ENCODE measurements around the gene RPIA. TPM values are rescaled to one million over a fixed set of nuclear protein-coding genes. Genes with fewer than 3 reads are reported as not detected.
A peak's percentile ranks its signal among the peaks of the same experiment; 100 is the strongest.

RPIA gene
- polyA plus RNA-seq, 1 experiment, result 6.4 TPM

DNA sequence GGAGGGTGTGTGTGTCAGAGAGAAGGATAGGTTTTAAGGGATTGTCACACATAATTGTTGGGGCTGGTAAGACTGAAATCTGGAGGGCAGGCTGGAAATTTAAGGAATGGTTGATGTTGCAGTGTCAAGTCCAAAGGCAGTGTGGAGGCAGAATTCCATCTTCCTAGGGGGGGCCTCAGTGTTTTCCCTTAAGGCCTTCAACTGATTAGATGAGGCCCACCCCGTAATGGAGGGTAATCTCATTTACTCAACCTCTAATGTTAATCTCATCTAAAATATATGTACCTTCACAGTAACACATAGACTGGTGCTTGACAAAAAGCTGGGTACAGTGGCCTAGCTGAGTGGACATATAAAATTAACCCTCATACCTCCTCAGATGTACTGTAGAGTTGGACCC lies 30.9 kb upstream of the RPIA start:
- TF ChIP-seq, protein P1, sequence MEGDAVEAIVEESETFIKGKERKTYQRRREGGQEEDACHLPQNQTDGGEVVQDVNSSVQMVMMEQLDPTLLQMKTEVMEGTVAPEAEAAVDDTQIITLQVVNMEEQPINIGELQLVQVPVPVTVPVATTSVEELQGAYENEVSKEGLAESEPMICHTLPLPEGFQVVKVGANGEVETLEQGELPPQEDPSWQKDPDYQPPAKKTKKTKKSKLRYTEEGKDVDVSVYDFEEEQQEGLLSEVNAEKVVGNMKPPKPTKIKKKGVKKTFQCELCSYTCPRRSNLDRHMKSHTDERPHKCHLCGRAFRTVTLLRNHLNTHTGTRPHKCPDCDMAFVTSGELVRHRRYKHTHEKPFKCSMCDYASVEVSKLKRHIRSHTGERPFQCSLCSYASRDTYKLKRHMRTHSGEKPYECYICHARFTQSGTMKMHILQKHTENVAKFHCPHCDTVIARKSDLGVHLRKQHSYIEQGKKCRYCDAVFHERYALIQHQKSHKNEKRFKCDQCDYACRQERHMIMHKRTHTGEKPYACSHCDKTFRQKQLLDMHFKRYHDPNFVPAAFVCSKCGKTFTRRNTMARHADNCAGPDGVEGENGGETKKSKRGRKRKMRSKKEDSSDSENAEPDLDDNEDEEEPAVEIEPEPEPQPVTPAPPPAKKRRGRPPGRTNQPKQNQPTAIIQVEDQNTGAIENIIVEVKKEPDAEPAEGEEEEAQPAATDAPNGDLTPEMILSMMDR (IDR thresholded peaks at IDR 0.05; ENCODE audit: insufficient read depth, low read depth, low read length), result no peak
- no peak for DNase-seq (ENCODE audit: low read depth)
- H3K36me3 ChIP-seq (ENCODE audit: control insufficient read depth, insufficient read depth, low read length), result no peaks in the 10 kb centered on the region
- no peaks in the 10 kb centered on the region for H3K27me3 ChIP-seq (ENCODE audit: control insufficient read depth, insufficient read depth, low read length)
- no peak overlapping the region for H3K4me3 ChIP-seq (ENCODE audit: low read depth, low read length)
- CTCF ChIA-PET, result interaction anchor here (1.7 to 8.6 kb wide), 3 partner anchors 9 to 70 kb away, joined by 11 to 66 read pairs (median 26); no protein-coding TSS in a partner anchor
- POLR2A ChIA-PET, result no interaction called here

DNA sequence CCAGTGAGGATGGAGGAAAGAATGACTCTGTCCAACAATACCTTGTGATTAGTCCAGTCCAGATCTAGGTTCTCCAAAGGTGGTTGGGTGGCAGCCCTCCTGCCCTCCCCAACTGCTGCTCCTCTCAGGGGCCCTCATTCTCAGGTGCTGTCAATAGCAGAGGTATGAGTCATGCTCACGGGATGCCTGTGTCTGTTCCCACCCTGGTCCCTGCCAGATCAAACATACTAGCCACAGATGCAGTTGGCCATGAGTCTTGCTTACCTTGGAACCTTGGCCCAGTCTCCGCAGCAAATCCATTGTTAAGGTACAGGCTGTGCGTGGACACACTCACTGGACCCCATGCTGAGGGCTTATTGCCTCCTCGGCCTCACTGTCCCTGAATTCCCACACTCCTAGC lies 24.9 kb upstream of the RPIA start:
- no peaks in the 10 kb centered on the region for H3K36me3 ChIP-seq (ENCODE audit: control insufficient read depth, insufficient read depth, low read length)
- no peak for DNase-seq (ENCODE audit: low read depth)
- no peak overlapping the region for H3K4me3 ChIP-seq (ENCODE audit: low read depth, low read length)
- ChIA-PET POLR2A (no interaction called here), CTCF (interaction anchor here (2.2 to 13.7 kb wide), 2 partner anchors 9 to 79 kb away, joined by 10 to 328 read pairs; no protein-coding TSS in a partner anchor)
- H3K27me3 ChIP-seq (ENCODE audit: control insufficient read depth, insufficient read depth, low read length), result no peaks in the 10 kb centered on the region; the same call in 1 of the 2 replicates
- TF ChIP-seq, protein P1 (IDR thresholded peaks at IDR 0.05; ENCODE audit: insufficient read depth, low read depth, low read length), result no peak

DNA sequence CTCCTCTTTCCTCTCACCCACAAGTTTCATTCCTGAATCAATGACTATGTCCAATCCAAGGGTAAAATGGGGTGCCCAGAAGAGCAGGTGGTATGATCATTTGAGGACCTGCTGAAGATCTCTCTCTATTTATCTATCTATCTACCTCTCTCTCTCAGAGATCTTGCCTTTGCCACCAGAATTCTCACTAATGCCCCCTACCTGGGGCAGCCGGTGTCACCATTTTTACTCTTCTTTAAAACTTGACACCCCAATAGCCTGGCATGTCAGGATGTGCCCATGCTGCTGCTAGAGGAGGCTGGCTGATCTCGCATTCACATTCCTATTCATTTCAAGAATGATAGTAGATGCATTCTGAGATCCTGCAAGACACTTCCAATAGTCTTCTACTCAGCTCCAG lies 24.3 kb upstream of the RPIA start:
- no peak overlapping the region for H3K4me3 ChIP-seq (ENCODE audit: low read depth, low read length)
- no peaks in the 10 kb centered on the region; the same call in 1 of the 2 replicates for H3K27me3 ChIP-seq (ENCODE audit: control insufficient read depth, insufficient read depth, low read length)
- TF ChIP-seq, protein P1 (IDR thresholded peaks at IDR 0.05; ENCODE audit: insufficient read depth, low read depth, low read length), result no peak
- no peak for DNase-seq (ENCODE audit: low read depth)
- no peaks in the 10 kb centered on the region for H3K36me3 ChIP-seq (ENCODE audit: control insufficient read depth, insufficient read depth, low read length)
- ChIA-PET CTCF (interaction anchor here (0.9 to 13.7 kb wide), 6 partner anchors 10 to 476 kb away, joined by 3 to 328 read pairs (median 4); no protein-coding TSS in a partner anchor), POLR2A (no interaction called here)

DNA sequence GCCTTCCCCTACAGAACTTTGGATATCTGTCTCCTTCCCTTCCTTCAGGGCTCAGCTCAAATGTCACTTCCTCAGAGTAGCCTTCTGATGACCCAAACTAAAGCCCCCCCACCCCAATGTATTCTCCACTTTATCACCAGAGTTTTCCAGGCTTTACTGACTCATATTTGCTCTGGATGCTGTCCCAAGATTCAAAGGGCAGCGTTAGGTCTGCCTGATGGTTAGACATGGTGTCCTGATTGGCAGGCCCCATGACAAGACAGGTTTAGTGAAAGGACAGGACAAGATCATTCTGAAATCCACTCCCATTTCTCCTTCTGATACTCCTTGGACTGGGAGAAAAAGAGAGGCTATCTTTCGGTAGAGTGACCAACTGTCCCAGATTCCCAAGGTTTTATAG lies 22.6 kb upstream of the RPIA start:
- no peak overlapping the region for H3K4me3 ChIP-seq (ENCODE audit: low read depth, low read length)
- ChIA-PET CTCF (interaction anchor here (0.8 to 13.7 kb wide), 11 partner anchors 11 to 81 kb away, joined by 3 to 328 read pairs (median 4); no protein-coding TSS in a partner anchor), POLR2A (no interaction called here)
- no peaks in the 10 kb centered on the region; the same call in 1 of the 2 replicates for H3K27me3 ChIP-seq (ENCODE audit: control insufficient read depth, insufficient read depth, low read length)
- TF ChIP-seq, protein P1 (IDR thresholded peaks at IDR 0.05; ENCODE audit: insufficient read depth, low read depth, low read length), result no peak
- DNase-seq (ENCODE audit: low read depth), result no peak
- no peaks in the 10 kb centered on the region for H3K36me3 ChIP-seq (ENCODE audit: control insufficient read depth, insufficient read depth, low read length)

DNA sequence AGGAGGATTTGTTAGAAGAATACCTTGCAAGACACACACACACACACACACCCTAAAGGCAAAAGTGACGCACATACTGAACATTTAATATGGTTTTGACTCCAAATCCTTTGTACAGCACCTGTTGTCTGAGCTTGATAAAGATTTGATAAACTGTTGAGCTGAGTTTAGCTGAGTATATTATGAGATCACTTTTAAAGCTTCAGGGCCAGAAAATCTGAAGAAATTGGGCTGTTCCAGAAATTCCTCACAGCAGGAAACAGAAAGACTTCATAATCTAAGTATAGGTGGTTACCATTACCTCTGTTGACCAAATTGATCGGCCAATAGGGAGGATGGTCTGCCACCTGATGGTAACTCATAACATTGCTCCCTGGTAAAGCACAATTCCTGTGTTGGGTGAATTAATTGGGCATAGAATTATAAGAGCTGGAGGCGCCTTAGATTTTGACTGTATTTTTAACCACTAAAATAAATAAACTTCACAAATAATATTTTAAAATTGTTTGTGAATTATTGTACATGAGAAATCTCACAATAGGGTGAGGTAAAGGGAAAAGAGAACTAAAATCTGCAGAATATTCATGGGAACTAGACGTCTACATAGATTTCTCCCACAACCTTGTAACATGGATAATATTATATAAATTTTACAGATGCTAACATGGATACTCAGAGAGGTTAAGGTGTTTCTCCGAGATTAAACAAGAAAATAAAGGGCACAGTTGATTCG lies 21.8 kb upstream of the RPIA start:
- POLR2A ChIA-PET, result no interaction called here
- DNase-seq (ENCODE audit: low read depth), result no peak
- TF ChIP-seq, protein P1 (IDR thresholded peaks at IDR 0.05; ENCODE audit: insufficient read depth, low read depth, low read length), result peak; percentile 64

More for the DNA sequence above, 21.8 kb upstream of the RPIA start:
- CTCF ChIA-PET, result interaction anchor here (0.6 to 13.7 kb wide), 17 partner anchors 11 to 478 kb away, joined by 3 to 328 read pairs (median 3); no protein-coding TSS in a partner anchor
- Histone ChIP-seq H3K36me3 (ENCODE audit: control insufficient read depth, insufficient read depth, low read length) (no peaks in the 10 kb centered on the region), H3K27me3 (ENCODE audit: control insufficient read depth, insufficient read depth, low read length) (peaks cover 3% of the 10 kb centered on the region; the same call in 1 of the 2 replicates), H3K4me3 (ENCODE audit: low read depth, low read length) (no peak overlapping the region)

Measured in BJ (cell line).